RWPE1 (cell line): ENCODE data around the gene PTDSS2.

Source experiments
- CTCF ChIA-PET: fragments of 350-600 bp; sonication (Branson Sonifier 250); formaldehyde crosslinking; extraction: SDS; loops from one replicate; lab custom pipeline; 2021; lab: Yijun Ruan, JAX
- POLR2A ChIA-PET: fragments of 400-600 bp; formaldehyde crosslinking; extraction: SDS; loops from one replicate; lab custom pipeline; 2020; ENCODE audit warnings: antibody characterized with exemption; ENCODE audit not compliant: low non-redundant PET; lab: Yijun Ruan, JAX
- DNase-seq: peaks from one replicate; pipeline ENCODE4 v3.0.0; 2012; ENCODE audit warnings: low spot score
- H3K27ac ChIP-seq: fragments of 450-650 bp; 2 replicates; pipeline ENCODE4 v1.5.1; 2017
- TF ChIP-seq, protein P1 (sequence below): fragments of 450-650 bp; conservative IDR thresholded peaks from 2 replicates; pipeline ENCODE4 v1.5.1; 2017; ENCODE audit warnings: low read depth, mild to moderate bottlenecking

Gene PTDSS2

DNA sequence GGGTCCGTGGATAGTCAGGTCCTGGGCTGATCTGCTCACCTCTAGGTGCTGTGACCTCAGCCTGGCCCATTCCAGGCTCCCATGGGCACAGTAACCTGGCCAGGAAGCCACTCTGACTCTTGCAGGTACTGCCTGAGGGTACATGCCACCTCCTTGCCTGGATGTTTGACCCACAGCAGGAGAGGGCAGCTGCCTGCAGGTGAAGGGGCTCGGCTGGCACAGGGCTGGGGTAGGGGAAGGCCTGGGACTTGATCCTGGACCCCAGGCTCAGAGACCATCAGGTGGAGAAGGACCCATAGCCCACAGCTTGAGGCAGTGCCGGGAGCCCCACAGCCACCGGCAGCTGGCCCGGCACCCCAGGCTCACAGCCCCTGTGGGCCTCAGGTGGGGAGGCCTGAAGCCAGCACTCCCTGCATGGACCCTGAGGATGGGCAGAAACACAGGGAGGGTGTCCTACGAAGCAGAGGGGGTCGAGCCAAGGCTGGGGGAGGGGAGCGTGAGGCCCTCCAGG, 89.9 kb downstream of the PTDSS2 start:
- CTCF ChIA-PET, result interaction anchor here (1.4 to 2.4 kb wide), 2 partner anchors 15 to 106 kb away, joined by 4 to 10 read pairs; no protein-coding TSS in a partner anchor
- no peak for DNase-seq
- POLR2A ChIA-PET, result no interaction called here
- no peak overlapping the region for H3K27ac ChIP-seq
- TF ChIP-seq, protein P1, sequence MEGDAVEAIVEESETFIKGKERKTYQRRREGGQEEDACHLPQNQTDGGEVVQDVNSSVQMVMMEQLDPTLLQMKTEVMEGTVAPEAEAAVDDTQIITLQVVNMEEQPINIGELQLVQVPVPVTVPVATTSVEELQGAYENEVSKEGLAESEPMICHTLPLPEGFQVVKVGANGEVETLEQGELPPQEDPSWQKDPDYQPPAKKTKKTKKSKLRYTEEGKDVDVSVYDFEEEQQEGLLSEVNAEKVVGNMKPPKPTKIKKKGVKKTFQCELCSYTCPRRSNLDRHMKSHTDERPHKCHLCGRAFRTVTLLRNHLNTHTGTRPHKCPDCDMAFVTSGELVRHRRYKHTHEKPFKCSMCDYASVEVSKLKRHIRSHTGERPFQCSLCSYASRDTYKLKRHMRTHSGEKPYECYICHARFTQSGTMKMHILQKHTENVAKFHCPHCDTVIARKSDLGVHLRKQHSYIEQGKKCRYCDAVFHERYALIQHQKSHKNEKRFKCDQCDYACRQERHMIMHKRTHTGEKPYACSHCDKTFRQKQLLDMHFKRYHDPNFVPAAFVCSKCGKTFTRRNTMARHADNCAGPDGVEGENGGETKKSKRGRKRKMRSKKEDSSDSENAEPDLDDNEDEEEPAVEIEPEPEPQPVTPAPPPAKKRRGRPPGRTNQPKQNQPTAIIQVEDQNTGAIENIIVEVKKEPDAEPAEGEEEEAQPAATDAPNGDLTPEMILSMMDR, result no peak
